GM12878 (cell line): ENCODE data around the gene STK32A. TPM values are rescaled to one million over a fixed set of nuclear protein-coding genes. Genes with fewer than 3 reads are reported as not detected.

ENCODE experiments used
- ATAC-seq: fragments of 200-7000 bp; cut with Tn5 transposase; 3 replicates; pipeline ENCODE4 v1.9.1; 2020; ENCODE audit warnings: mild to moderate bottlenecking, moderate library complexity
- BruUV-seq: library from RNA; stranded (reverse); fragments of 400-500 nt; replicated peaks from 2 replicates; lab custom pipeline; 2021; lab: Mats Ljungman, UMichigan
- CTCF ChIA-PET: fragments of 300-600 bp; sonication (Branson Sonifier 250); formaldehyde crosslinking; extraction: SDS; loops from one replicate; lab custom pipeline; 2021; ENCODE audit warnings: inconsistent platforms; lab: Yijun Ruan, JAX
- POLR2A ChIA-PET: fragments of 350-600 bp; formaldehyde crosslinking; extraction: SDS; loops from one replicate; lab custom pipeline; 2021; ENCODE audit warnings: inconsistent platforms; lab: Charles Lee
- RAD21 ChIA-PET: fragments of 300-600 bp; sonication (Branson Sonifier 250); formaldehyde crosslinking; loops from one replicate; lab custom pipeline; 2023; ENCODE audit warnings: antibody characterized with exemption; ENCODE audit not compliant: unreplicated experiment; lab: Charles Lee
- SMC1A ChIA-PET: fragments of 300-600 bp; sonication (Branson Sonifier 250); formaldehyde crosslinking; loops from one replicate; lab custom pipeline; 2023; ENCODE audit not compliant: unreplicated experiment, uncharacterized antibody; lab: Charles Lee
- DNase-seq: peaks from one replicate; pipeline ENCODE4 v3.0.0-alpha.2; 2011; ENCODE audit warnings: low read depth, low spot score
- FAIRE-seq: peaks from 3 replicates; lab custom pipeline; 2011; peaks lifted over from hg19 to GRCh38; lab: Jason Lieb, UNC
- H2AFZ ChIP-seq: 2 replicates; pipeline ENCODE4 v1.6.0; 2011; ENCODE audit warnings: low read depth, low read length, control low read depth; ENCODE audit not compliant: control insufficient read depth
- H3K27ac ChIP-seq: 2 replicates; pipeline ENCODE4 v1.5.1; 2011; ENCODE audit warnings: control low read depth; ENCODE audit not compliant: control insufficient read depth, insufficient read depth
- H3K27me3 ChIP-seq, 2 experiments: replicated peaks in 1 of 2; 2 replicates each; pipeline versions ENCODE4 v1.6.0 to v1.6.1; 2011; ENCODE audit warnings: low read length in 1 of 2; ENCODE audit not compliant: control insufficient read depth in 2 of 2, insufficient read depth in 2 of 2
- H3K36me3 ChIP-seq, 2 experiments: 2 replicates each; pipeline ENCODE4 v1.5.1; 2011; ENCODE audit warnings: low read length in 1 of 2; ENCODE audit not compliant: control insufficient read depth in 2 of 2, insufficient read depth in 2 of 2
- H3K4me1 ChIP-seq: 2 replicates; pipeline ENCODE4 v1.6.1; 2011; ENCODE audit warnings: mild to moderate bottlenecking, low read length, moderate library complexity, mixed read lengths; ENCODE audit not compliant: control insufficient read depth, insufficient read depth
- H3K4me2 ChIP-seq: 2 replicates; pipeline ENCODE4 v1.6.0; 2011; ENCODE audit warnings: control low read depth; ENCODE audit not compliant: control insufficient read depth, insufficient read depth
- H3K4me3 ChIP-seq: fragments of 200-600 bp; sonication (generic); 2 replicates; pipeline ENCODE4 v1.5.1; 2016
- H3K79me2 ChIP-seq: 2 replicates; pipeline ENCODE4 v1.6.0; 2011; ENCODE audit warnings: low read length; ENCODE audit not compliant: control insufficient read depth, insufficient read depth
- H3K9ac ChIP-seq: 2 replicates; pipeline ENCODE4 v1.8.0; 2011; ENCODE audit warnings: low read length, control low read depth, mixed read lengths; ENCODE audit not compliant: control insufficient read depth, insufficient read depth
- H3K9me3 ChIP-seq: replicated peaks from 3 replicates; pipeline ENCODE4 v1.5.1; 2011; ENCODE audit warnings: mild to moderate bottlenecking, low read length; ENCODE audit not compliant: control insufficient read depth, insufficient read depth
- H4K20me1 ChIP-seq: 2 replicates; pipeline ENCODE4 v1.6.0; 2011; ENCODE audit not compliant: control insufficient read depth, insufficient read depth
- FOXM1 ChIP-seq: IDR thresholded peaks from 2 replicates; pipeline ENCODE4 v1.6.1; 2012; ENCODE audit warnings: low read depth, mild to moderate bottlenecking, inconsistent platforms, low read length, moderate library complexity
- HCFC1 ChIP-seq: fragments of 150-350 bp; IDR thresholded peaks from 2 replicates; pipeline ENCODE4 v1.6.1; 2014; ENCODE audit warnings: low read length
- KLF5 ChIP-seq: fragments of 450-650 bp; IDR thresholded peaks from 2 replicates; pipeline ENCODE4 v1.6.1; 2014; ENCODE audit warnings: mild to moderate bottlenecking; ENCODE audit not compliant: partially characterized antibody
- MYB ChIP-seq: fragments of 150-350 bp; IDR thresholded peaks from 2 replicates; pipeline ENCODE4 v1.6.1; 2014; ENCODE audit warnings: mild to moderate bottlenecking, low read depth, low read length, borderline replicate concordance
- RBBP5 ChIP-seq: fragments of 200-600 bp; sonication (generic); conservative IDR thresholded peaks from 2 replicates; pipeline ENCODE4 v1.6.1; 2016
- SPI1 ChIP-seq: IDR thresholded peaks from 2 replicates; pipeline ENCODE4 v1.6.1; 2011; ENCODE audit warnings: low read depth, mild to moderate bottlenecking, low read length, moderate library complexity, borderline replicate concordance; ENCODE audit not compliant: insufficient read depth
- STAT1 ChIP-seq: fragments of 450-650 bp; conservative IDR thresholded peaks from 2 replicates; pipeline ENCODE4 v1.6.1; 2014; ENCODE audit warnings: antibody characterized with exemption, mild to moderate bottlenecking
- WGBS: methylation state at CpG from one replicate; pipeline ENCODE4 v1.1.6; 2016; ENCODE audit warnings: low lambda C conversion rate; ENCODE audit not compliant: insufficient replicate concordance, insufficient coverage; ENCODE audit errors: missing lambda C conversion rate; 5-methylcytosine and 5-hydroxymethylcytosine counted together
- in situ Hi-C: fragments of 300-500 bp; cut with MboI; formaldehyde crosslinking; loops from 9 replicates; pipeline ENCODE4 v1.14.3; 2018; ENCODE audit warnings: mixed read lengths
- intact Hi-C: fragments of 100-400 bp; cut with micrococcal nuclease; formaldehyde crosslinking; loops from one replicate; pipeline ENCODE4 v1.14.2; 2022; ENCODE audit not compliant: unreplicated experiment
- polyA plus RNA-seq, 11 experiments: library from polyadenylated mRNA; depleted of rRNA in 4 of 11; unstranded in 6 of 11; stranded (reverse) in 5 of 11; fragments of >200 nt; fragmentation: Nextera tagmentation in 4 of 11; fragmentation: Illumina TruSeq in 1 of 11; extraction: Ambion mirVana in 4 of 11; extraction: Trizol in 1 of 11; gene quantifications; 1 replicate in 1 of 11; 2 replicates in 10 of 11; pipeline versions ENCODE4 v1.2.1 to v1.2.3, GENCODE V29; 2011 to 2016; ENCODE audit warnings: inconsistent platforms in 2 of 11, missing spikeins in 2 of 11, low read depth in 1 of 11
- total RNA-seq, 4 experiments: library from RNA; depleted of rRNA in 3 of 4; stranded (reverse); fragments of >200 nt in 3 of 4; fragmentation: Illumina TruSeq in 1 of 4; extraction: Trizol in 1 of 4; gene quantifications; 2 replicates each; pipeline versions ENCODE4 v1.2.1 to v1.2.3, GENCODE V29; 2013 to 2021
- TF ChIP-seq, protein P1 (sequence below): IDR thresholded peaks from 2 replicates; pipeline ENCODE4 v1.6.1; 2012; ENCODE audit warnings: improper control_type of control experiment, low read depth, low read length; ENCODE audit not compliant: insufficient replicate concordance

Gene STK32A
- total and polyA plus RNA-seq, 10 of the 15 experiments (the other 5 are each of a cell fraction or from before 2014, with no cell fraction given), result under 0.01 to 0.10 TPM; not detected in 8

DNA sequence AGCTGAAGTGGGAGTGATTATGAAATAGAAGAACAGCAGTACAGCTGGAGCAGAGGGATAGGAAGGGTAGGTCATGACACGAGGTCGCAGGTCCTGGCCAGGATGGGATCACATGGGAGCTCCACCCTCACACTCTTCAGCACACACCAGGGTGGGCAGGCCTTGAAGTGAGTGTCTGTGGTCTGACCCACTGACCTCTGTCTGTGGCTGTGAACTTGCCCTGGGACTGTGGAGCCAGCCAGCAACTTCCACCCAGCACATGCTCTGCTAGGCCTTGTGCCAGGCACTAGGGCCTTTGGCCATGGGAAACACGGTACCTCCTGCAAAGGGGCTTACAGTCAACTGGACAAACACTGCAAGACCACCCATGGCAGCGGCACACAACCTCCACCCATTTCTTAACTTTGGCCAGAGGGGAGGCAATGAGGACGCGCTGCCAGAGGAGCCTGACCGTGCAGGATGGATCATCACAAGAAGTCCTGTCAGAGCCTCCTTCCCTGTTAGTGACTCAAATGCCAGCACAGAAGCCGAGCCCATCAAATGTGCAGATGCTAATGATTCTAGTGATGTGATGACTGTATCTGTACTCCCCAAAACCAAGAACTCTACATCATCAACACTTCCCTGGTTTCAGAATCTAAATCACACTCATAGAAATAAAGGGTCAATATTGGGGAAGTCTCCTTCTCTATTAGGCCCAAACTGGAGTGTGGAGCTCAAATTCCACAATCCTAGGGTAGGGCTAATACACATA is 161.4 kb downstream of the STK32A start:
- Histone ChIP-seq H3K4me1 (no peaks in the 10 kb centered on the region), H2AFZ (no peak overlapping the region), H3K27me3 (no peaks in the 10 kb centered on the region), H3K9me3 (no peaks in the 10 kb centered on the region), H3K9ac (no peak overlapping the region), H4K20me1 (no peaks in the 10 kb centered on the region), H3K36me3 (no peaks in the 10 kb centered on the region), H3K4me2 (no peak overlapping the region), H3K79me2 (no peaks in the 10 kb centered on the region), H3K27ac (no peak overlapping the region), H3K4me3 (no peak overlapping the region)
- SMC1A ChIA-PET, result interaction anchor here (0.6 to 1.1 kb wide), 2 partner anchors 27 to 1826 kb away, joined by 3 to 4 read pairs; no protein-coding TSS in a partner anchor
- POLR2A ChIA-PET, result no interaction called here
- TF ChIP-seq SPI1 (no peak), STAT1 (no peak), RBBP5 (no peak), MYB (no peak), KLF5 (no peak), FOXM1 (no peak), HCFC1 (no peak)
- TF ChIP-seq, protein P1, sequence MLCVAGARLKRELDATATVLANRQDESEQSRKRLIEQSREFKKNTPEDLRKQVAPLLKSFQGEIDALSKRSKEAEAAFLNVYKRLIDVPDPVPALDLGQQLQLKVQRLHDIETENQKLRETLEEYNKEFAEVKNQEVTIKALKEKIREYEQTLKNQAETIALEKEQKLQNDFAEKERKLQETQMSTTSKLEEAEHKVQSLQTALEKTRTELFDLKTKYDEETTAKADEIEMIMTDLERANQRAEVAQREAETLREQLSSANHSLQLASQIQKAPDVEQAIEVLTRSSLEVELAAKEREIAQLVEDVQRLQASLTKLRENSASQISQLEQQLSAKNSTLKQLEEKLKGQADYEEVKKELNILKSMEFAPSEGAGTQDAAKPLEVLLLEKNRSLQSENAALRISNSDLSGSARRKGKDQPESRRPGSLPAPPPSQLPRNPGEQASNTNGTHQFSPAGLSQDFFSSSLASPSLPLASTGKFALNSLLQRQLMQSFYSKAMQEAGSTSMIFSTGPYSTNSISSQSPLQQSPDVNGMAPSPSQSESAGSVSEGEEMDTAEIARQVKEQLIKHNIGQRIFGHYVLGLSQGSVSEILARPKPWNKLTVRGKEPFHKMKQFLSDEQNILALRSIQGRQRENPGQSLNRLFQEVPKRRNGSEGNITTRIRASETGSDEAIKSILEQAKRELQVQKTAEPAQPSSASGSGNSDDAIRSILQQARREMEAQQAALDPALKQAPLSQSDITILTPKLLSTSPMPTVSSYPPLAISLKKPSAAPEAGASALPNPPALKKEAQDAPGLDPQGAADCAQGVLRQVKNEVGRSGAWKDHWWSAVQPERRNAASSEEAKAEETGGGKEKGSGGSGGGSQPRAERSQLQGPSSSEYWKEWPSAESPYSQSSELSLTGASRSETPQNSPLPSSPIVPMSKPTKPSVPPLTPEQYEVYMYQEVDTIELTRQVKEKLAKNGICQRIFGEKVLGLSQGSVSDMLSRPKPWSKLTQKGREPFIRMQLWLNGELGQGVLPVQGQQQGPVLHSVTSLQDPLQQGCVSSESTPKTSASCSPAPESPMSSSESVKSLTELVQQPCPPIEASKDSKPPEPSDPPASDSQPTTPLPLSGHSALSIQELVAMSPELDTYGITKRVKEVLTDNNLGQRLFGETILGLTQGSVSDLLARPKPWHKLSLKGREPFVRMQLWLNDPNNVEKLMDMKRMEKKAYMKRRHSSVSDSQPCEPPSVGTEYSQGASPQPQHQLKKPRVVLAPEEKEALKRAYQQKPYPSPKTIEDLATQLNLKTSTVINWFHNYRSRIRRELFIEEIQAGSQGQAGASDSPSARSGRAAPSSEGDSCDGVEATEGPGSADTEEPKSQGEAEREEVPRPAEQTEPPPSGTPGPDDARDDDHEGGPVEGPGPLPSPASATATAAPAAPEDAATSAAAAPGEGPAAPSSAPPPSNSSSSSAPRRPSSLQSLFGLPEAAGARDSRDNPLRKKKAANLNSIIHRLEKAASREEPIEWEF, result no peak
- in situ Hi-C loops (no loop called here), intact Hi-C loops (no loop called here)
- no peak for FAIRE-seq
- CTCF ChIA-PET, result interaction anchor here (0.8 to 1.1 kb wide), 5 partner anchors 26 to 63 kb away, joined by 3 to 4 read pairs (median 3); no protein-coding TSS in a partner anchor
- BruUV-seq, result no TSS peak
- RAD21 ChIA-PET, result no interaction called here
- DNase-seq, result no peak
- 45% methylated on average over 8 of the region's 8 CpGs for WGBS
- no peak for ATAC-seq
